Heart right ventricle (tissue), 16 donors: ENCODE results near the gene PSMA6. TPM values are rescaled to one million over a fixed set of nuclear protein-coding genes. Genes with fewer than 3 reads are reported as not detected.

ENCODE experiments used
- ATAC-seq, 8 donors: fragments of 200-7000 bp; cut with Tn5 transposase; one replicate each; pipeline ENCODE4 v1.9.1; 2020; ENCODE audit warnings: mild to moderate bottlenecking in 8 of 8, moderate library complexity in 8 of 8, moderate number of reproducible peaks in 1 of 8
- DNase-seq, 2 donors: peaks; one replicate each; pipeline ENCODE4 v3.0.0-alpha.2; 2020
- H3K27ac ChIP-seq, 10 donors: fragments of 200-600 bp; sonication (generic) in 2 of 10; one replicate each; pipeline versions ENCODE4 v1.5.0 to v1.8.0; 2020 to 2022; ENCODE audit warnings: mild to moderate bottlenecking in 3 of 10
- H3K27me3 ChIP-seq, 7 donors: fragments of 200-600 bp; one replicate each; pipeline ENCODE4 v1.8.0; 2021 to 2022; ENCODE audit warnings: mild to moderate bottlenecking in 2 of 7
- H3K36me3 ChIP-seq, 9 donors: fragments of 200-600 bp; sonication (generic) in 1 of 9; one replicate each; pipeline versions ENCODE4 v1.5.0 to v1.8.0; 2020 to 2022; ENCODE audit warnings: mild to moderate bottlenecking in 2 of 9
- H3K4me1 ChIP-seq, 9 donors: fragments of 200-600 bp; sonication (generic) in 1 of 9; one replicate each; pipeline versions ENCODE4 v1.5.0 to v1.8.0; 2020 to 2022; ENCODE audit warnings: mild to moderate bottlenecking in 4 of 9
- H3K4me3 ChIP-seq, 10 donors: fragments of 200-600 bp; sonication (generic) in 2 of 10; one replicate each; pipeline versions ENCODE4 v1.5.0 to v1.8.0; 2020 to 2022; ENCODE audit warnings: mild to moderate bottlenecking in 7 of 10, moderate library complexity in 2 of 10
- H3K9me3 ChIP-seq, 11 donors: fragments of 200-600 bp in 10 of 11; sonication (generic) in 2 of 11; one replicate each; pipeline versions ENCODE4 v1.5.0 to v1.8.0; 2013 to 2022; ENCODE audit warnings: mild to moderate bottlenecking in 2 of 11, control low read depth in 1 of 11, moderate library complexity in 1 of 11
- CTCF ChIP-seq, 9 donors: fragments of 200-600 bp; sonication (generic) in 2 of 9; IDR thresholded peaks; one replicate each; pipeline versions ENCODE4 v1.5.0 to v1.8.0; 2021 to 2022; ENCODE audit warnings: antibody characterized with exemption in 9 of 9, mild to moderate bottlenecking in 5 of 9, moderate library complexity in 1 of 9
- WGBS, 2 donors: extraction: QIAGEN DNeasy Blood & Tissue Kit; methylation state at CpG; one replicate each; pipeline ENCODE4 v1.1.7; 2013; ENCODE audit warnings: inconsistent platforms in 1 of 2; 5-methylcytosine and 5-hydroxymethylcytosine counted together
- intact Hi-C, 10 donors: fragments of 100-400 bp; cut with DNase I; formaldehyde crosslinking; loops; one replicate each; pipeline versions ENCODE4 v1.11.1 to v1.14.2; 2022
- polyA plus RNA-seq, 2 donors: library from polyadenylated mRNA; stranded (reverse); fragments of 200-250 nt; gene quantifications; one replicate each; pipeline ENCODE4 v1.2.3, GENCODE V29; 2013
- total RNA-seq, 10 donors: library from RNA; stranded (reverse); fragmentation: NEBNext Ultra II Directional in 3 of 10; extraction: Animal tissue kit (Norgen Biotek cat#: 25700) in 3 of 10; gene quantifications; one replicate each; pipeline versions ENCODE4 v1.2.1 to v1.2.4, GENCODE V29; 2021 to 2023
- donor health status: Arrhythmogenic right ventricular cardiomyopathy.
- donor health status: ischemic (EF 13 %, LVEDD 7.1; RV severe dilation, severe dysfunction).
- donor health status: healthy with polysubstance abuse.
- donor health status: DM: no; HTN: yes; CAD: no.
- donor health status: DM: no; HTN: no; CAD: no.
- donor health status: ischemic (EF 25% LVEDD 6.9; RV normal size, moderate dysfunction).
- donor health status: ischemic (EF 25% LVEDD 5.7; RV mildly dilated, moderate dysfunction).
- donor health status: healthy.
- donor health status: DM: yes; HTN: yes; CAD: no.
- donor health status: Ischemic cardiomyopathy.
- donor health status: ischemic (EF 35%, LVEDD 5.7; RV mildly dilated, moderate dysfunction).
- donor health status: nonischemic (EF 11% LVEDD 7.7; RV severe dilation, severe dysfunction).
- donor health status: DM: yes; HTN: yes; CAD: no.
- donor health status: PGD.
- donor health status: ischemic (EF 29% LVEDD 5.4; RV normal size, mild dysfunction).
- donor health status: nonischemic (EF 23%, LVEDD 6.1; RV moderate dilation, normal function).

The PSMA6 gene
- total and polyA plus RNA-seq, 12 donors = 92.3 to 233 (median 166) TPM

GRCh38 chr14:35286707-35287106, 5.5 kb upstream of the PSMA6 start:
- peaks cover 0 to 53% (median 13%) of the 10 kb centered on the region in 9 donors for H3K4me1 ChIP-seq
- no peaks in the 10 kb centered on the region for H3K27me3 ChIP-seq
- no peak for ATAC-seq
- H3K9me3 ChIP-seq = no peaks in the 10 kb centered on the region
- DNase-seq = no peak
- H3K4me3 ChIP-seq = no peak overlapping the region
- TF ChIP-seq CTCF (IDR thresholded peaks at IDR 0.05) = no peak
- 88 to 90% methylated on average over 1 of the region's 1 CpG for whole genome bisulfite sequencing, 2 donors
- peaks cover 0 to 9% (median 0%) of the 10 kb centered on the region in 9 donors for H3K36me3 ChIP-seq
- intact Hi-C loops = loop anchor here in 1 of 10 donors (10.0 kb wide), 1 partner anchor 62 kb away; no protein-coding TSS in a partner anchor
- H3K27ac ChIP-seq = peak overlapping the region in 4 of 10 donors; percentile 2 to 84 (median 45)

GRCh38 chr14:35287431-35288013, 4.7 kb upstream of the PSMA6 start:
- Histone ChIP-seq H3K36me3 (peaks cover 0 to 5% (median 0%) of the 10 kb centered on the region in 9 donors), H3K9me3 (no peaks in the 10 kb centered on the region), H3K27ac (peak overlapping the region in 1 of 10 donors; percentile 84), H3K4me3 (no peak overlapping the region), H3K27me3 (no peaks in the 10 kb centered on the region), H3K4me1 (peaks cover 0 to 53% (median 13%) of the 10 kb centered on the region in 9 donors)
- ATAC-seq (no peak), DNase-seq (peak in 1 of 2 donors; percentile 9)
- no peak for TF ChIP-seq CTCF (IDR thresholded peaks at IDR 0.05)
- intact Hi-C loops = loop anchor here in 1 of 10 donors (10.0 kb wide), 1 partner anchor 63 kb away; no protein-coding TSS in a partner anchor
- WGBS, 2 donors = 24 to 33% methylated on average over 8 of the region's 8 CpGs

DNA sequence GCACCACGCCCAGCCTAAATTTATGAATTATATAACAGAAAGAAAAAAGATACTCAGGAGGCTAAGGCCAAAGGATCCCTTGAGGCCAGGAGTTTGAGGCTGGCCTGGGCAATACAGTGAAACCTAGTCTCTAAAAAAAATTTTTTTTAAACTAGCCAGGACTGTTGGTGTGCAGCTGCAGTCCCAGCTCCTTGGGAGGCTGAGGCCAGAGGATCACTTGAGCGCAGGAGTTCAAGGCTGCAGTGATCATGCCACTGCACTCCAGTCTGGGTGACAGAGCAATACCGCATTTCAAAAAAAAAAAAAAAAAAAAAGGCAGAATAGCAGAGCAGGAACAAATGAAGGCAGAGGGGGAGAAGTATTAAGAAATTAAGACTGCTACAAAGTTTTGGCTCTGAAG, 2.6 kb upstream of the PSMA6 start:
- Histone ChIP-seq H3K4me3 (no peak overlapping the region), H3K27ac (no peak overlapping the region), H3K27me3 (no peaks in the 10 kb centered on the region), H3K36me3 (no peaks in the 10 kb centered on the region), H3K4me1 (peaks cover 0 to 65% (median 32%) of the 10 kb centered on the region in 9 donors), H3K9me3 (no peaks in the 10 kb centered on the region)
- DNase-seq = no peak
- WGBS, 2 donors = 95% methylated on average over 3 of the region's 3 CpGs
- intact Hi-C loops = loop anchor here in 6 of 10 donors (5.0 to 10.0 kb wide), 4 partner anchors 48 to 118 kb away; no protein-coding TSS in a partner anchor
- TF ChIP-seq CTCF (IDR thresholded peaks at IDR 0.05) = no peak
- no peak for ATAC-seq

DNA sequence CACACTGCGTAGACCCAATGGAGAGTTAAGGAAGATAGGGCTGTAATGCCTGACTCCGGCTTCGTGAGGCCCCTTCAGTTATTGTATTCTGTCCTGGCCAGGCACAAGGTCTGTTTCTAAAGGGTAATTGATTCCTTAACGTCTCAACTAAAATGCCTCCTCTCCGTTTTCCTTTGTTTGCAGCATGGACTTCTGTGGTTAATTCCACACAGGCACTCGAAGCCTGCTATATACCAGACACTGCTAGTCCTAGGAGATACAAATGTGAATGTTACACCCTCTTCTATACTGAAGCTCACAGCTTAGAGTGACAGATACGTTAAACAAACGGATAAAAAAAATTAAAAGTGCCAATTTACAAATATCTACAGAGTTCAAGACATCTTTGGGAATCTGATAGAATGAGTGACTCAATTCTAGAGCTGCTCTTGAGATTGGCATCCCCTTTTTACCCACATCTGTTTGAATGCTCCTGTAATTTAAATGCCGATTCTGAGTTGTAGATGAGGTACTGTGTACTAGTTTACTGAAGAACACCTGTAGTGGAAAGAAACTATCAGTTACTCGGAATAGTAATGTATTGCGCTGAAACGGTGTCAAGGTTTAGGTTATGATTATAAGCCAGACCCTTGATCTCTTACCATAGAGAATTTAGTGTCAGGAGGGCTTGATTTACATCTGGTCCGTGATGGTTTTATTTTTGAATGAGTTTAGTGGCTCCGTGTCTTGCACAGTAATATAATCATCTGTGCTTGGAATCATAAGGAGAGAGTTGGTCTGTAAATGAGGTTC, 784 bp downstream of the PSMA6 start:
- H3K27ac ChIP-seq = peak overlapping the region; percentile 77 to 95 (median 92)
- no peaks in the 10 kb centered on the region for H3K9me3 ChIP-seq
- intact Hi-C loops = loop anchor here in 8 of 10 donors (1.0 to 5.0 kb wide), 8 partner anchors 44 to 114 kb away; partner anchors contain the start of gene NFKBIA (in 4 of the 8)
- H3K4me1 ChIP-seq = peaks cover 4 to 65% (median 43%) of the 10 kb centered on the region in 9 donors
- no peak for TF ChIP-seq CTCF (IDR thresholded peaks at IDR 0.05)
- ATAC-seq = peak in 4 of 8 donors; percentile 2 to 8 (median 7)
- no peaks in the 10 kb centered on the region for H3K27me3 ChIP-seq
- WGBS, 2 donors = 6% methylated on average over 14 of the region's 14 CpGs
- no peak for DNase-seq
- peak overlapping the region; percentile 59 to 95 (median 86) for H3K4me3 ChIP-seq
- H3K36me3 ChIP-seq = peaks cover 0 to 10% (median 0%) of the 10 kb centered on the region in 9 donors
